ENCODE measurements around the gene SULT1B1. TPM values are rescaled to one million over a fixed set of nuclear protein-coding genes. Genes with fewer than 3 reads are reported as not detected.

The SULT1B1 gene
- 0.74 and 1.3 TPM in 2 replicates for total RNA-seq (ENCODE audit: low replicate concordance)

- DNase-seq (ENCODE audit: low read depth) = peak; percentile 81
- peak within 1 kb of the TSS; percentile 15 for H3K4me3 ChIP-seq (ENCODE audit: low read depth, low read length)
- no peak for TF ChIP-seq CTCF (IDR thresholded peaks at IDR 0.05; ENCODE audit: insufficient read depth, low read length)
Measured at GRCh38 chr4:69760455-69760854, at the start of gene SULT1B1. SULT1B1 (minus strand) TSS chr4:69760620; CDS start chr4:69755217, 5,403 bp downstream.

GRCh38 chr4:69800599-69800998, 40.2 kb upstream of the SULT1B1 start:
- TF ChIP-seq CTCF (IDR thresholded peaks at IDR 0.05; ENCODE audit: insufficient read depth, low read length) = no peak
- no peak overlapping the region for H3K4me3 ChIP-seq (ENCODE audit: low read depth, low read length)
- peak; percentile 73 for DNase-seq (ENCODE audit: low read depth)

- H3K4me3 ChIP-seq (ENCODE audit: low read depth, low read length) = no peak overlapping the region
- no peak for DNase-seq (ENCODE audit: low read depth)
- no peak for TF ChIP-seq CTCF (IDR thresholded peaks at IDR 0.05; ENCODE audit: insufficient read depth, low read length)
Measured at GRCh38 chr4:69799337-69799736, 38.9 kb upstream of the SULT1B1 start.

- no peak overlapping the region for H3K4me3 ChIP-seq (ENCODE audit: low read depth, low read length)
- TF ChIP-seq CTCF (IDR thresholded peaks at IDR 0.05; ENCODE audit: insufficient read depth, low read length) = no peak
- DNase-seq (ENCODE audit: low read depth) = peak; percentile 30
Measured at GRCh38 chr4:69793732-69794131, 33.3 kb upstream of the SULT1B1 start.

- DNase-seq (ENCODE audit: low read depth) = peak; percentile 39
- TF ChIP-seq CTCF (IDR thresholded peaks at IDR 0.05; ENCODE audit: insufficient read depth, low read length) = no peak
- no peak overlapping the region for H3K4me3 ChIP-seq (ENCODE audit: low read depth, low read length)
Measured at GRCh38 chr4:69787879-69788278, 27.5 kb upstream of the SULT1B1 start.

GRCh38 chr4:69786547-69786946, 26.1 kb upstream of the SULT1B1 start:
- no peak for DNase-seq (ENCODE audit: low read depth)
- H3K4me3 ChIP-seq (ENCODE audit: low read depth, low read length) = no peak overlapping the region
- no peak for TF ChIP-seq CTCF (IDR thresholded peaks at IDR 0.05; ENCODE audit: insufficient read depth, low read length)

GRCh38 chr4:69785211-69785831, 24.9 kb upstream of the SULT1B1 start:
- no peak overlapping the region for H3K4me3 ChIP-seq (ENCODE audit: low read depth, low read length)
- DNase-seq (ENCODE audit: low read depth) = peak; percentile 43
- TF ChIP-seq CTCF (IDR thresholded peaks at IDR 0.05; ENCODE audit: insufficient read depth, low read length) = no peak

Data from fibroblast of the aortic adventitia (primary cell).